Heart left ventricle (tissue), 13 donors: ENCODE data around the gene DNAJB14.

Source experiments
- CTCF ChIP-seq, 12 donors: fragments of 200-600 bp; sonication (generic) in 4 of 12; IDR thresholded peaks; one replicate each; pipeline versions ENCODE4 v1.5.0 to v1.8.0; 2018 to 2022; ENCODE audit warnings: antibody characterized with exemption in 12 of 12, mild to moderate bottlenecking in 5 of 12
- POLR2A ChIP-seq, 2 donors: fragments of 450-650 bp; IDR thresholded peaks; one replicate each; pipeline ENCODE4 v1.6.1; 2017; ENCODE audit warnings: antibody characterized with exemption in 2 of 2, mild to moderate bottlenecking in 2 of 2, moderate library complexity in 2 of 2
- donor health status: ischemic (EF 13 %, LVEDD 7.1; RV severe dilation, severe dysfunction).
- donor health status: DM: no; HTN: yes; CAD: no.
- donor health status: DM: no; HTN: no; CAD: no.
- donor health status: ischemic (EF 25% LVEDD 6.9; RV normal size, moderate dysfunction).
- donor health status: ischemic (EF 25% LVEDD 5.7; RV mildly dilated, moderate dysfunction).
- donor health status: ischemic (EF 35%, LVEDD 5.7; RV mildly dilated, moderate dysfunction).
- donor health status: nonischemic (EF 11% LVEDD 7.7; RV severe dilation, severe dysfunction).
- donor health status: DM: yes; HTN: yes; CAD: no.
- donor health status: PGD.
- donor health status: ischemic (EF 29% LVEDD 5.4; RV normal size, mild dysfunction).
- donor health status: nonischemic (EF 23%, LVEDD 6.1; RV moderate dilation, normal function).

GRCh38 chr4:99894998-99895397 lies 51.4 kb downstream of the DNAJB14 start:
- TF ChIP-seq POLR2A (IDR thresholded peaks at IDR 0.05), result no peak
- TF ChIP-seq CTCF (IDR thresholded peaks at IDR 0.05), result no peak
